ENCODE data around the gene TRPM7.

The TRPM7 gene

GRCh38 chr15:50563756-50564155 lies 122.8 kb downstream of the TRPM7 start:
- H3K4me3 ChIP-seq (ENCODE audit: low read depth in 1 of 2, low read length in 2 of 2), result no peak overlapping the region
- H3K27me3 ChIP-seq (ENCODE audit: low read depth, low read length), result no peaks in the 10 kb centered on the region
- H3K27ac ChIP-seq (ENCODE audit: low read length), result no peak overlapping the region
- no peaks in the 10 kb centered on the region for H3K9me3 ChIP-seq (ENCODE audit: control insufficient read depth in 1 of 2, low read length in 2 of 2)
- no peaks in the 10 kb centered on the region for H3K4me1 ChIP-seq (ENCODE audit: control insufficient read depth in 1 of 2, insufficient read depth in 2 of 2, low read length in 2 of 2)
- H3K36me3 ChIP-seq (ENCODE audit: control insufficient read depth in 1 of 2, insufficient read depth in 2 of 2, low read length in 2 of 2), result peaks cover 11 to 16% of the 10 kb centered on the region in 2 donors

- Histone ChIP-seq H3K27me3 (ENCODE audit: low read depth, low read length) (no peaks in the 10 kb centered on the region), H3K4me1 (ENCODE audit: control insufficient read depth in 1 of 2, insufficient read depth in 2 of 2, low read length in 2 of 2) (no peaks in the 10 kb centered on the region), H3K36me3 (ENCODE audit: control insufficient read depth in 1 of 2, insufficient read depth in 2 of 2, low read length in 2 of 2) (peaks cover 11 to 16% of the 10 kb centered on the region in 2 donors), H3K27ac (ENCODE audit: low read length) (no peak overlapping the region), H3K9me3 (ENCODE audit: control insufficient read depth in 1 of 2, low read length in 2 of 2) (no peaks in the 10 kb centered on the region), H3K4me3 (ENCODE audit: low read depth in 1 of 2, low read length in 2 of 2) (no peak overlapping the region)
Measured at GRCh38 chr15:50562735-50563640, 123.6 kb downstream of the TRPM7 start.

GRCh38 chr15:50558012-50558411 lies 128.6 kb downstream of the TRPM7 start:
- Histone ChIP-seq H3K9me3 (ENCODE audit: control insufficient read depth in 1 of 2, low read length in 2 of 2) (no peaks in the 10 kb centered on the region), H3K27ac (ENCODE audit: low read length) (no peak overlapping the region), H3K36me3 (ENCODE audit: control insufficient read depth in 1 of 2, insufficient read depth in 2 of 2, low read length in 2 of 2) (peaks cover 11 to 13% of the 10 kb centered on the region in 2 donors), H3K4me1 (ENCODE audit: control insufficient read depth in 1 of 2, insufficient read depth in 2 of 2, low read length in 2 of 2) (no peaks in the 10 kb centered on the region), H3K4me3 (ENCODE audit: low read depth in 1 of 2, low read length in 2 of 2) (no peak overlapping the region), H3K27me3 (ENCODE audit: low read depth, low read length) (no peaks in the 10 kb centered on the region)

- Histone ChIP-seq H3K27ac (ENCODE audit: low read length) (no peak overlapping the region), H3K4me1 (ENCODE audit: control insufficient read depth in 1 of 2, insufficient read depth in 2 of 2, low read length in 2 of 2) (no peaks in the 10 kb centered on the region), H3K4me3 (ENCODE audit: low read depth in 1 of 2, low read length in 2 of 2) (no peak overlapping the region), H3K9me3 (ENCODE audit: control insufficient read depth in 1 of 2, low read length in 2 of 2) (no peaks in the 10 kb centered on the region), H3K36me3 (ENCODE audit: control insufficient read depth in 1 of 2, insufficient read depth in 2 of 2, low read length in 2 of 2) (peaks cover 11 to 13% of the 10 kb centered on the region in 2 donors), H3K27me3 (ENCODE audit: low read depth, low read length) (no peaks in the 10 kb centered on the region)
Measured at GRCh38 chr15:50556642-50557371, 129.8 kb downstream of the TRPM7 start.

GRCh38 chr15:50552238-50552637 lies 134.4 kb downstream of the TRPM7 start:
- no peaks in the 10 kb centered on the region for H3K27me3 ChIP-seq (ENCODE audit: low read depth, low read length)
- H3K9me3 ChIP-seq (ENCODE audit: control insufficient read depth in 1 of 2, low read length in 2 of 2), result no peaks in the 10 kb centered on the region
- no peak overlapping the region for H3K27ac ChIP-seq (ENCODE audit: low read length)
- H3K4me1 ChIP-seq (ENCODE audit: control insufficient read depth in 1 of 2, insufficient read depth in 2 of 2, low read length in 2 of 2), result no peaks in the 10 kb centered on the region
- no peak overlapping the region for H3K4me3 ChIP-seq (ENCODE audit: low read depth in 1 of 2, low read length in 2 of 2)
- no peaks in the 10 kb centered on the region for H3K36me3 ChIP-seq (ENCODE audit: control insufficient read depth in 1 of 2, insufficient read depth in 2 of 2, low read length in 2 of 2)

GRCh38 chr15:50549326-50549725 lies 137.3 kb downstream of the TRPM7 start:
- Histone ChIP-seq H3K27me3 (ENCODE audit: low read depth, low read length) (no peaks in the 10 kb centered on the region), H3K36me3 (ENCODE audit: control insufficient read depth in 1 of 2, insufficient read depth in 2 of 2, low read length in 2 of 2) (no peaks in the 10 kb centered on the region), H3K4me3 (ENCODE audit: low read depth in 1 of 2, low read length in 2 of 2) (no peak overlapping the region), H3K4me1 (ENCODE audit: control insufficient read depth in 1 of 2, insufficient read depth in 2 of 2, low read length in 2 of 2) (no peaks in the 10 kb centered on the region), H3K9me3 (ENCODE audit: control insufficient read depth in 1 of 2, low read length in 2 of 2) (no peaks in the 10 kb centered on the region), H3K27ac (ENCODE audit: low read length) (no peak overlapping the region)

GRCh38 chr15:50546566-50546965 lies 140.0 kb downstream of the TRPM7 start, which contains the start of gene USP50:
USP50 (minus strand) TSS chr15:50546666; CDS start chr15:50546525, 141 bp downstream.
- no peaks in the 10 kb centered on the region for H3K4me1 ChIP-seq (ENCODE audit: control insufficient read depth in 1 of 2, insufficient read depth in 2 of 2, low read length in 2 of 2)
- H3K27me3 ChIP-seq (ENCODE audit: low read depth, low read length), result no peaks in the 10 kb centered on the region
- no peak within 1 kb of the TSS for H3K4me3 ChIP-seq (ENCODE audit: low read depth in 1 of 2, low read length in 2 of 2)
- no peak within 1 kb of the TSS for H3K27ac ChIP-seq (ENCODE audit: low read length)
- no peaks in the 10 kb centered on the region for H3K9me3 ChIP-seq (ENCODE audit: control insufficient read depth in 1 of 2, low read length in 2 of 2)
- H3K36me3 ChIP-seq (ENCODE audit: control insufficient read depth in 1 of 2, insufficient read depth in 2 of 2, low read length in 2 of 2), result no peaks in the 10 kb centered on the region

- no peaks in the 10 kb centered on the region for H3K4me1 ChIP-seq (ENCODE audit: control insufficient read depth in 1 of 2, insufficient read depth in 2 of 2, low read length in 2 of 2)
- no peak overlapping the region for H3K27ac ChIP-seq (ENCODE audit: low read length)
- no peaks in the 10 kb centered on the region for H3K36me3 ChIP-seq (ENCODE audit: control insufficient read depth in 1 of 2, insufficient read depth in 2 of 2, low read length in 2 of 2)
- H3K9me3 ChIP-seq (ENCODE audit: control insufficient read depth in 1 of 2, low read length in 2 of 2), result no peaks in the 10 kb centered on the region
- H3K27me3 ChIP-seq (ENCODE audit: low read depth, low read length), result no peaks in the 10 kb centered on the region
- no peak overlapping the region for H3K4me3 ChIP-seq (ENCODE audit: low read depth in 1 of 2, low read length in 2 of 2)
Measured at GRCh38 chr15:50544368-50544767, 142.2 kb downstream of the TRPM7 start.

GRCh38 chr15:50543556-50543955 lies 143.0 kb downstream of the TRPM7 start:
- Histone ChIP-seq H3K27me3 (ENCODE audit: low read depth, low read length) (no peaks in the 10 kb centered on the region), H3K4me3 (ENCODE audit: low read depth in 1 of 2, low read length in 2 of 2) (no peak overlapping the region), H3K4me1 (ENCODE audit: control insufficient read depth in 1 of 2, insufficient read depth in 2 of 2, low read length in 2 of 2) (no peaks in the 10 kb centered on the region), H3K9me3 (ENCODE audit: control insufficient read depth in 1 of 2, low read length in 2 of 2) (no peaks in the 10 kb centered on the region), H3K27ac (ENCODE audit: low read length) (no peak overlapping the region), H3K36me3 (ENCODE audit: control insufficient read depth in 1 of 2, insufficient read depth in 2 of 2, low read length in 2 of 2) (no peaks in the 10 kb centered on the region)

GRCh38 chr15:50542887-50543210 lies 143.7 kb downstream of the TRPM7 start:
- Histone ChIP-seq H3K27ac (ENCODE audit: low read length) (no peak overlapping the region), H3K4me1 (ENCODE audit: control insufficient read depth in 1 of 2, insufficient read depth in 2 of 2, low read length in 2 of 2) (no peaks in the 10 kb centered on the region), H3K4me3 (ENCODE audit: low read depth in 1 of 2, low read length in 2 of 2) (no peak overlapping the region), H3K36me3 (ENCODE audit: control insufficient read depth in 1 of 2, insufficient read depth in 2 of 2, low read length in 2 of 2) (no peaks in the 10 kb centered on the region), H3K27me3 (ENCODE audit: low read depth, low read length) (no peaks in the 10 kb centered on the region), H3K9me3 (ENCODE audit: control insufficient read depth in 1 of 2, low read length in 2 of 2) (no peaks in the 10 kb centered on the region)

- Histone ChIP-seq H3K27me3 (ENCODE audit: low read depth, low read length) (no peaks in the 10 kb centered on the region), H3K36me3 (ENCODE audit: control insufficient read depth in 1 of 2, insufficient read depth in 2 of 2, low read length in 2 of 2) (no peaks in the 10 kb centered on the region), H3K9me3 (ENCODE audit: control insufficient read depth in 1 of 2, low read length in 2 of 2) (no peaks in the 10 kb centered on the region), H3K27ac (ENCODE audit: low read length) (no peak overlapping the region), H3K4me1 (ENCODE audit: control insufficient read depth in 1 of 2, insufficient read depth in 2 of 2, low read length in 2 of 2) (no peaks in the 10 kb centered on the region), H3K4me3 (ENCODE audit: low read depth in 1 of 2, low read length in 2 of 2) (no peak overlapping the region)
Measured at GRCh38 chr15:50531766-50532165, 154.8 kb downstream of the TRPM7 start.
